Spleen (tissue), 11 donors: Measurements from ENCODE around the gene RARA. TPM values are rescaled to one million over a fixed set of nuclear protein-coding genes. Genes with fewer than 3 reads are reported as not detected.

ENCODE experiments used
- DNase-seq: peaks from one replicate; pipeline ENCODE4 v3.0.0-alpha.2; 2020
- H3K27ac ChIP-seq, 8 donors: fragments of 200-600 bp; sonication (generic) in 7 of 8; 1 replicate in 4 of 8; 2 replicates in 4 of 8; pipeline versions ENCODE4 v1.5.0 to v1.8.0; 2016 to 2021; ENCODE audit warnings: inconsistent platforms in 4 of 8, mild to moderate bottlenecking in 4 of 8, moderate library complexity in 1 of 8
- H3K27me3 ChIP-seq, 7 donors: fragments of 200-600 bp; sonication (generic) in 6 of 7; replicated peaks in 1 of 7; 1 replicate in 4 of 7; 2 replicates in 3 of 7; pipeline versions ENCODE4 v1.5.0 to v1.8.0; 2016 to 2021; ENCODE audit warnings: inconsistent platforms in 3 of 7, mild to moderate bottlenecking in 1 of 7
- H3K36me3 ChIP-seq, 6 donors: fragments of 200-600 bp; sonication (generic) in 5 of 6; 1 replicate in 4 of 6; 2 replicates in 2 of 6; pipeline versions ENCODE4 v1.5.0 to v1.8.0; 2016 to 2021; ENCODE audit warnings: inconsistent platforms in 2 of 6
- H3K4me1 ChIP-seq, 6 donors: fragments of 200-600 bp; sonication (generic) in 5 of 6; 1 replicate in 3 of 6; 2 replicates in 3 of 6; pipeline versions ENCODE4 v1.5.0 to v1.8.0; 2016 to 2021; ENCODE audit warnings: inconsistent platforms in 3 of 6
- H3K4me3 ChIP-seq, 8 donors: fragments of 200-600 bp; sonication (generic) in 7 of 8; 1 replicate in 4 of 8; 2 replicates in 4 of 8; pipeline versions ENCODE4 v1.5.0 to v1.8.0; 2016 to 2021; ENCODE audit warnings: inconsistent platforms in 4 of 8, mild to moderate bottlenecking in 4 of 8, moderate library complexity in 2 of 8
- H3K9me3 ChIP-seq, 8 donors: fragments of 200-600 bp; sonication (generic) in 7 of 8; 1 replicate in 4 of 8; 2 replicates in 4 of 8; pipeline versions ENCODE4 v1.5.0 to v1.8.0; 2016 to 2021; ENCODE audit warnings: inconsistent platforms in 4 of 8
- POLR2A ChIP-seq, 3 donors: fragments of 450-650 bp; IDR thresholded peaks; one replicate each; pipeline ENCODE4 v1.5.1; 2017; ENCODE audit warnings: antibody characterized with exemption in 3 of 3, mild to moderate bottlenecking in 1 of 3
- POLR2AphosphoS5 ChIP-seq, 3 donors: sonication (generic); formaldehyde crosslinking; IDR thresholded peaks; one replicate each; pipeline ENCODE4 v1.5.1; 2017; ENCODE audit warnings: antibody characterized with exemption in 3 of 3
- WGBS, 5 donors: extraction: QIAGEN DNeasy Blood & Tissue Kit in 3 of 5; methylation state at CpG; one replicate each; pipeline versions ENCODE4 v1.1.5 to v1.1.7; 2013 to 2018; 5-methylcytosine and 5-hydroxymethylcytosine counted together
- intact Hi-C: fragments of 100-400 bp; cut with DNase I; formaldehyde crosslinking; loops from one replicate; pipeline ENCODE4 v1.15.0; 2023; ENCODE audit warnings: low total_unique reads
- polyA plus RNA-seq, 3 donors: library from polyadenylated mRNA; stranded (reverse); fragments of 200-250 nt; gene quantifications; one replicate each; pipeline ENCODE4 v1.2.1, GENCODE V29; 2013
- total RNA-seq, 7 donors: library from RNA; depleted of rRNA in 3 of 7; stranded (reverse); fragments of >200 nt in 3 of 7; fragmentation: NEBNext Ultra II Directional in 4 of 7; extraction: Animal tissue kit (Norgen Biotek cat#: 25700) in 4 of 7; gene quantifications; one replicate each; pipeline versions ENCODE4 v1.1.0 to v1.2.1, GENCODE V29; 2016 to 2021
- TF ChIP-seq, protein P1 (sequence below), 11 experiments: fragments of 200-600 bp in 7 of 11; fragments of 450-650 bp in 4 of 11; sonication (generic) in 4 of 11; IDR thresholded peaks in 8 of 11; conservative IDR thresholded peaks in 3 of 11; 1 replicate in 7 of 11; 2 replicates in 4 of 11; pipeline versions ENCODE4 v1.4.0 to v1.8.0; 2016 to 2021; ENCODE audit warnings: antibody characterized with exemption in 11 of 11, inconsistent platforms in 4 of 11, mild to moderate bottlenecking in 1 of 11
- donor health status: healthy with polysubstance abuse.
- donor health status: DM: no; HTN: no; CAD: no; lungs with moderate emphysema.
- donor health status: DM: no; HTN: no; CAD: no.
- donor health status: Bipolar disorder and iron deficiency.
- donor health status: healthy.
- donor health status: DM: no; HTN: no; CAD: no.
- donor health status: DM: yes; HTN: yes; CAD: no.

Gene RARA
- total and polyA plus RNA-seq, 10 donors, result 13.3 to 95.1 (median 58.9) TPM

DNA sequence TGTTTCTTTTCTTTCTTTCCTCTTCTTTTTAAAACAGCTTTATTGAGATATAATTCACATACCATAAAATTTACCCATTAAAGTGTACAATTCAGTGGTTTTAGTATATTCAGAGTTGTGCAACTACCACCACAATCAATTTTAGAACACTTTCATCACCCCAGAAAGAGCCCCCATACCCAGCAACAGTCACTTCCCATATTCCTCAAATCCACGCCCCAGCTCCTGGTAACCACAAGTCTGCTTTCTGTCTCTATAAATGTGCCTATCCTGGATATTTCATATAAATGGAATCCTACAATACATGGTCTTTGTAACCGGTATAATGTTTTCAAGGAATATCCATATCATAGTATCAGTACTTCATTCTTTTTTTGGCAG, 19.4 kb downstream of the RARA start:
- WGBS, 5 donors, result 63 to 85% (median 82%) methylated on average over 2 of the region's 2 CpGs
- peak overlapping the region in 7 of 8 donors; percentile 86 to 97 (median 92) for H3K27ac ChIP-seq

DNA sequence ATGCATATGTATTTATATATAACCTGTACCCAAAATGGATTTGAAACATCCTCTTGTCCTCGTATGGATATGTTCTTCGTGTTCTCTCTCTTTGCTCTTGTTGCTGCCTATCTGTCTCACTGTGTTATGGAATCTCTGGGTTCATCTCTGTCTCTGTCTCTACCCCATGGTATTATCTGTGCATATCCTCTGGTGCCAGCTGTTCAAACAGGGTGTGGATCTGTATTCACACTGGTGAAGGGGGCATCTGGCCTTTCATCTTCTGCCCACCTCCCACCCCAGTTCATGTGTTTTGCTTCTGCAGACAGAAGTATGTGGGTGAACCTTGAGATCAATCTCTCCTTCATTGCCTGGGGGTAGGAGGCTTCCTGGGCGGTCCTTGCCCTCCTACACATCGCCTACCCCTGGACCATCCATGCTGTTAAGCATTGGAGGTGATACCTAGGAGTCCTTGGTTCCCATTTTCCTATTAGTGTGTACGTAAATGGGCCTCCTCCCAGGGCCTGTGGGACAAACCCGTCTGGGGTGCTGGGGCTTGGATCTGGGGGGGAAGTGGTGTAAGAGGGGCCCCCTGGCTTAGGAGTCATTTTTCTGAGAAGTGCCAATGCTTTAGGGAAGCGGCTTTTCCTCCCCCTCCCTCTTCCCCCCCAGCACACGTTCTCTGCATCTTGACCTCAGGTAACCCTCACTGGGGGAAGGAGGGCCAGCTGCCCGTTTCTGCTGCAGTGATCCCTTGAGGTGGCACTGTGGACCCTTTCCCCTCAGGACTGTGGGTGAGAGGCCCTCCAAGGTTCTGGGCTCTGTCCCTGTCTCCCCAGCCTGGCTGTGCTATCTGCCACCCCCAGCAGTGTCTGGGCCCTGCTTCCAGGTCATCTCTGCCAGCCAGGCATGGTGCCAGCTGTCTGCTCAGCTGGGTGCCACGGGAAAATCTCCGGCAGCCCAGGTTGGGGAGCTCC, 21.1 kb downstream of the RARA start:
- H3K9me3 ChIP-seq, result no peaks in the 10 kb centered on the region
- intact Hi-C loops, result no loop called here
- H3K4me3 ChIP-seq, result peak overlapping the region in 6 of 8 donors; percentile 9 to 59 (median 20)
- no peaks in the 10 kb centered on the region for H3K27me3 ChIP-seq
- peak; percentile 90 for DNase-seq
- H3K36me3 ChIP-seq, result peaks cover 0 to 35% (median 15%) of the 10 kb centered on the region in 6 donors
- 14 to 25% (median 20%) methylated on average over 9 to 11 of the region's 11 CpGs for WGBS, 5 donors
- peaks cover 92 to 100% (median 100%) of the 10 kb centered on the region in 6 donors for H3K4me1 ChIP-seq
- peak overlapping the region; percentile 27 to 97 (median 85) for H3K27ac ChIP-seq
- TF ChIP-seq POLR2AphosphoS5 (IDR thresholded peaks at IDR 0.05), result peak; percentile 56 to 77 (median 68)
- TF ChIP-seq POLR2A (IDR thresholded peaks at IDR 0.05), result no peak

More for the DNA sequence above, 19.4 kb downstream of the RARA start:
- H3K27me3 ChIP-seq, result no peaks in the 10 kb centered on the region
- DNase-seq, result no peak
- H3K36me3 ChIP-seq, result peaks cover 0 to 29% (median 15%) of the 10 kb centered on the region in 6 donors
- intact Hi-C loops, result no loop called here
- TF ChIP-seq POLR2A (IDR thresholded peaks at IDR 0.05) (no peak), POLR2AphosphoS5 (IDR thresholded peaks at IDR 0.05) (no peak)
- TF ChIP-seq, protein P1, sequence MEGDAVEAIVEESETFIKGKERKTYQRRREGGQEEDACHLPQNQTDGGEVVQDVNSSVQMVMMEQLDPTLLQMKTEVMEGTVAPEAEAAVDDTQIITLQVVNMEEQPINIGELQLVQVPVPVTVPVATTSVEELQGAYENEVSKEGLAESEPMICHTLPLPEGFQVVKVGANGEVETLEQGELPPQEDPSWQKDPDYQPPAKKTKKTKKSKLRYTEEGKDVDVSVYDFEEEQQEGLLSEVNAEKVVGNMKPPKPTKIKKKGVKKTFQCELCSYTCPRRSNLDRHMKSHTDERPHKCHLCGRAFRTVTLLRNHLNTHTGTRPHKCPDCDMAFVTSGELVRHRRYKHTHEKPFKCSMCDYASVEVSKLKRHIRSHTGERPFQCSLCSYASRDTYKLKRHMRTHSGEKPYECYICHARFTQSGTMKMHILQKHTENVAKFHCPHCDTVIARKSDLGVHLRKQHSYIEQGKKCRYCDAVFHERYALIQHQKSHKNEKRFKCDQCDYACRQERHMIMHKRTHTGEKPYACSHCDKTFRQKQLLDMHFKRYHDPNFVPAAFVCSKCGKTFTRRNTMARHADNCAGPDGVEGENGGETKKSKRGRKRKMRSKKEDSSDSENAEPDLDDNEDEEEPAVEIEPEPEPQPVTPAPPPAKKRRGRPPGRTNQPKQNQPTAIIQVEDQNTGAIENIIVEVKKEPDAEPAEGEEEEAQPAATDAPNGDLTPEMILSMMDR (IDR thresholded peaks at IDR 0.05 in 8 of 11, conservative IDR thresholded peaks at IDR 0.05 in 3 of 11), result no peak
- no peaks in the 10 kb centered on the region for H3K9me3 ChIP-seq
- H3K4me1 ChIP-seq, result peaks cover 96 to 100% (median 100%) of the 10 kb centered on the region in 6 donors
- no peak overlapping the region for H3K4me3 ChIP-seq

DNA sequence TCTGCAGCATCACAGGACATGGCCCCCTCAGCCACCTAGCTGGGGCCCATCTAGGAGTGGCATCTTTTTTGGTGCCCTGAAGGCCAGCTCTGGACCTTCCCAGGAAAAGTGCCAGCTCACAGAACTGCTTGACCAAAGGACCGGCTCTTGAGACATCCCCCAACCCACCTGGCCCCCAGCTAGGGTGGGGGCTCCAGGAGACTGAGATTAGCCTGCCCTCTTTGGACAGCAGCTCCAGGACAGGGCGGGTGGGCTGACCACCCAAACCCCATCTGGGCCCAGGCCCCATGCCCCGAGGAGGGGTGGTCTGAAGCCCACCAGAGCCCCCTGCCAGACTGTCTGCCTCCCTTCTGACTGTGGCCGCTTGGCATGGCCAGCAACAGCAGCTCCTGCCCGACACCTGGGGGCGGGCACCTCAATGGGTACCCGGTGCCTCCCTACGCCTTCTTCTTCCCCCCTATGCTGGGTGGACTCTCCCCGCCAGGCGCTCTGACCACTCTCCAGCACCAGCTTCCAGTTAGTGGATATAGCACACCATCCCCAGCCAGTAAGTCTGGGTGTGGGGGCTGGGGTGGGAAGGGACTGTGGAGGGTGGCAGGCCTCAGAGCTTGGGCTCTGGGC, 22.0 kb downstream of the RARA start:
- intact Hi-C loops, result no loop called here
- Histone ChIP-seq H3K36me3 (peaks cover 0 to 35% (median 15%) of the 10 kb centered on the region in 6 donors), H3K27ac (peak overlapping the region in 7 of 8 donors; percentile 52 to 97 (median 92)), H3K27me3 (no peaks in the 10 kb centered on the region), H3K4me1 (peaks cover 92 to 100% (median 100%) of the 10 kb centered on the region in 6 donors), H3K9me3 (no peaks in the 10 kb centered on the region), H3K4me3 (peak overlapping the region in 6 of 8 donors; percentile 9 to 59 (median 20))
- 87 to 98% (median 92%) methylated on average over 6 to 10 of the region's 10 CpGs for WGBS, 5 donors
- TF ChIP-seq POLR2AphosphoS5 (IDR thresholded peaks at IDR 0.05) (no peak), POLR2A (IDR thresholded peaks at IDR 0.05) (no peak)
- TF ChIP-seq, protein P1 (IDR thresholded peaks at IDR 0.05 in 8 of 11, conservative IDR thresholded peaks at IDR 0.05 in 3 of 11), result no peak
- DNase-seq, result no peak

DNA sequence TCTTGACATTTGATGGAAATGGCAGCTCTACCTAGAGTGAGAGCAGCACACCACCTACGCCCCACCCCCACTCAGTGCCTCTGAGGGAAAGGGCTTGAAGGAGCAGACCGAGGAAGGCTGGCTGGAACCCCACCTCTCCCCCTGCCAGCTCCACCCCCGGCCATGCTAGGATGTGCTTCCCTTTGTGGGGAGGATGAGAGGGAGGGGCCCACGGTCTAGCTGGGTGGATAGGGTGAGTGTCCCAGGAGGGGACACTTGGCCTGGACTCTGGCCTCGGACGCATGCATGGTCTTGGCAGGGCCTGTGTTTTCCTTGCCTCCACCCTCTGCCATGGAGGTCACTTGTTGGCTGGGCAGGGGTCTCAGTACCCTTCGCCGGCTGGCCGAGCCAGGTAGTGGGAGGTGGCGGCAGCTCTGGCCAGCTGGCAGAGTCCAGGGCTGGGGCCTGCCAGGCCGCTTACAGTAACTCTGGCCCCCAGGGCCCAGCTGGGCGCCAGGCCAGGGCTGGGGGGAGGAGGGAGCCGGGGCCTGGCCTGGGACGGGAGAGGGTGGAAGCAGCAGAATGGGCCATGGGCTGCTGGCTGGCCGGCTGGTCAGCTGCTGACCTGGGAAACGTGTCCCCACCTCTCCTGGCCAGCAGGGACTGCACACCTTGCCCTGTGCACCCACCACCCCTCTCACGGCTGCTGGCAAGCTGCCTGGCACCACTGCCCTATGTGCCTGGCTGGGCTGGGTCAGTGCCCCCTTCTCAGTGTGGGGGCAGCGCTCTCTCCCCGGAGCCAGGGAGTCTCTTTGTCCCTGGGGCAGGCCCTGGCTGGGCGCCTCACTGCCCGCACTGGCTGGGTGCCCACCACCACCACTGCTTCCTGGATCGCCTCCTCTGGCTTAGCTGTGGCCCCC, 23.0 kb downstream of the RARA start:
- peak; percentile 69 to 92 (median 81) for TF ChIP-seq POLR2AphosphoS5 (IDR thresholded peaks at IDR 0.05)
- TF ChIP-seq POLR2A (IDR thresholded peaks at IDR 0.05), result no peak
- peaks cover 84 to 100% (median 100%) of the 10 kb centered on the region in 6 donors for H3K4me1 ChIP-seq
- H3K36me3 ChIP-seq, result peaks cover 0 to 41% (median 15%) of the 10 kb centered on the region in 6 donors
- H3K9me3 ChIP-seq, result no peaks in the 10 kb centered on the region
- peak overlapping the region in 5 of 8 donors; percentile 15 to 59 (median 27) for H3K4me3 ChIP-seq
- peak overlapping the region; percentile 42 to 97 (median 85) for H3K27ac ChIP-seq
- 37 to 63% (median 38%) methylated on average over 9 to 22 of the region's 22 CpGs for WGBS, 5 donors
- no peaks in the 10 kb centered on the region for H3K27me3 ChIP-seq
- DNase-seq, result peak; percentile 92
- intact Hi-C loops, result no loop called here
